Activated CD4-positive, alpha-beta T cell treated with anti-CD3 and anti-CD28 coated beads, Interleukin-2, amount 50 U/mL, for 24 hours (primary cell): Measurements from ENCODE around the gene MEF2B.
"Not testable (repeated sequence)": the region's sequence is repeated elsewhere in the genome, so short reads cannot be mapped to it uniquely, and the experiment has no call there.

Experiments used
- DNase-seq, 2 donors: peaks; one replicate each; pipeline ENCODE4 v3.0.0-alpha.2; 2020; ENCODE audit warnings: low read depth in 1 of 2, low spot score in 1 of 2

Gene MEF2B

GRCh38 chr19:19102566-19102965, 67.5 kb downstream of the MEF2B start:
- DNase-seq = not testable (repeated sequence)

- DNase-seq = no peak
Measured at GRCh38 chr19:19101540-19101939, 68.5 kb downstream of the MEF2B start.

GRCh38 chr19:19098703-19099632, 71.1 kb downstream of the MEF2B start:
- no peak for DNase-seq

DNA sequence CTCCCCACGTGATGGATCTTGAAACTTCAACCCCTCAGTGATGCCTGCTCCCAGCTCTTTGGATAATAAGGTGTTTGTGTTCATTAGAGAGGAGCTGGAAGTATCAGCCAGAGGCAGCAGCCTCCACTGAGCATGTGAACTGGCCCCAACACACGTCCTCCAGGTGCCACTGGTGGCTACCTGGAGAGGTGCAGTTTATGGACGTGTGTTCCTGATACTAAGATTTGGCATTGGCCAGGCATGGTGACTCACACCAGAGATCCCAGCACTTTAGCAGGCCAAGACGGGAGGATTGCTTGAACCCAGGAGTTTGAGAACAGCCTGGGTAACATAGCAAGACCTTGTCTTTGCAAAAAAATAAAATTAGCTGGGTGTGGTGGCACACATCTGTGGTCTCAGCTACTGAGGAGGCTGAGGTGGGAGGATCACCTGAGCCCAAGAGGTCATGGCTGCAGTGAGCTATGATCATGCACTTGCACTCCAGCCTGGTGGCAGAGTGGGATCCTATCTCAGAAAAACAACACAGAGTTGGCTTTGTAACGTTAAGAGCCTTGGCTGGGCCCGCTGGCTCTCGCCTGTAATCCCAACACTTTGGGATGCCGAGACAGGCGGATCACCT, 71.9 kb downstream of the MEF2B start:
- no peak for DNase-seq

DNA sequence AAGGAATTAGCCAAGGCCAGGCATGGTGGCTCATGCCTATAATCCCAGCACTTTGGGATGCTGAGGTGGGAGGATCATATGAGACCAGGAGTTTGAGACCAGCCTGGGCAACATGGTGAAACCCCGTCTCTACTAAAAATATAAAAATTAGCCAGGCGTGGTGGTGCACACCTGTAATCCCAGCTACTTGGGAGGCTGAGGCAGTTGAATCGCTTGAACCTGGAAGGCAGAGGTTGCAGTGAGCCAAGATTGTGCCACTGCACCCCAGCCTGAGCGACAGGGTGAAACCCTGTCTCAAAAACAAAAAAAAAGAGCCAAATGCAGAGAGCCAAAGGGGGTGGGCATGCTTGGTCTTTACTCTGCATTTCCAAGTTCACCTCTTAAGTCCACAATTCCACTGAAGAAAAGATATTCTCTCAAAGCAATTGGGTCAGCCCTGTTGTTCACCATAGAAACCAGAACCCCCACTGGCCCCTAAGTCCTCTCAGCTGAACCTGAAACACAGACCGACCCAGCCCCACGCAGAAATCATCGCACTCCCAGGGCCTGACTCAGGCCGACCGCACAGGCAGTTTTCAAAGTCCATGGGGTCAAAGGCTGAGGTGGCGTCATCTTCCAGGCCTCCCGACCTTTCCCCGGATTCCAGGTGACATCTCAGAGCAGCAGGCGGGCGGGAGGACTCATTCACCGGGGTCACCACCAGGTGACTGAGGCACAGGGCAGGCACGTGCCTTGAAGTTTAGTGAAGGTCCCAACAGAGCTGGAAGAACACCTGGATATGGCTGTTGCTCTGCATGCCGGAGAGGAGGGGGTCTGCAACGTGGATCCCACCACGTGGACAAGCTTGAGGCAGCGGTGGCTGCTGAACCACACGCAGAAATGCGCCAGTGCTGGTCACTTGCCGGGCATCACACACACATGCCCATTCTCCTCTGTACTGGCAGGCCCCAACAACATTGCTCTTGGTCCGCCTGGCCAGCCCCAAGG, 73.1 kb downstream of the MEF2B start:
- DNase-seq = no peak

DNA sequence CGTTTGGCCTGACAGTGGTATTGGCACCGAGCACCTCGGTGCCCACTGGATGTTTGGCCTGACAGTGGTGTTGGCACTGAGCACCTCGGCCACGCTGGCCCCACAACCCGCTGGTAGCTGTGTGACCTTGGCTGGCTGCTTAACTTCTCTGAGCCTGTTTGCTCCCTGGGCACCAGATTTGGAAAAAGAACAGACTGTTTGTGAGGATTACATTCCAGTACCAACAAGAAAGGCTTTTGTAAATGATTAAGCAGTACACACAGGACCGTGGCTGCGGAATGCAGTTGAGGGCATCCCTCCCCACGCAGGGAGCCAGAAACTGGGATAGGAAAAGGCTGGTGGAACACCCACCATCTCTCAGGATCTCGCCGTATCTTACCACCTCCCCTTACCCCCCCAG, 74.4 kb downstream of the MEF2B start:
- DNase-seq = no peak
